Activated CD8-positive, alpha-beta memory T cell treated with anti-CD3 and anti-CD28 coated beads, Interleukin-2, amount 50 U/mL, for 48 hours (primary cell): Measurements from ENCODE around the gene ADORA2B.
"Not testable (repeated sequence)": the region's sequence is repeated elsewhere in the genome, so short reads cannot be mapped to it uniquely, and the experiment has no call there.

ENCODE experiments used
- DNase-seq: peaks from one replicate; pipeline ENCODE4 v3.0.0-alpha.2; 2020

The ADORA2B gene

DNA sequence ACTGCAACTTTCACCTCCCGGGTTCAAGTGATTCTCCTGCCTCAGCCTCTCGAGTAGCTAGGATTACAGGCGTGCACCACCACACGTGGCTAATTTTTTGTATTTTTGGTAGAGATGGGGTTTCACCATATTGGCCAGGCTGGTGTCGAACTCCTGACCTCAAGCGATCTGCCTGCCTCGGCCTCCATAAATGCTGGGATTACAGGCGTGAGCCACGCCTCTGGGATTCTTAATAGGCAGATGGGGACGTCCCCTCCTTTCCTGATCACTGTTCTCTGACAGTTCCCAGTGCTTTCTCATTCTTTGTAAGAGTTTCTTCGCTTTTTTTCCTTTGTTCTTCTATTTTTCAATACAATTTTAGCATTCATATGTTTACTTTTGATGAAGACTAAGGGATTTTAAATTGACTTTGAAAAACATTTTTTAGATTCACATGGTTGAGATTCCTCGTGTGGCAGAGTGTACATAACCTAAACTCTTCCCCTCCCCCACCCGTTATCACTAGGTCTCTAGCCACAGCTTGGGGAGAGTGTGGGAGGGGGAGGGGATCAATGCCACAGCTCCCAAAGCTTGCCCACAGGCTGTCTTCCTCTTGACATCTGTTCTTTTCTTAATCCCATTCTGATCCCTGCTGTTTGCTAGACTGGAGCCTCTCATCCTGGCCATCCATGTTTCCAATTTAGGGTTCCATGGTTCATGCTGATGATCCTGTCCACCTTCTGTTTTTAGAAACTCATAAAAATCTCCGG is 11.0 kb downstream of the ADORA2B start:
- no peak for DNase-seq

DNA sequence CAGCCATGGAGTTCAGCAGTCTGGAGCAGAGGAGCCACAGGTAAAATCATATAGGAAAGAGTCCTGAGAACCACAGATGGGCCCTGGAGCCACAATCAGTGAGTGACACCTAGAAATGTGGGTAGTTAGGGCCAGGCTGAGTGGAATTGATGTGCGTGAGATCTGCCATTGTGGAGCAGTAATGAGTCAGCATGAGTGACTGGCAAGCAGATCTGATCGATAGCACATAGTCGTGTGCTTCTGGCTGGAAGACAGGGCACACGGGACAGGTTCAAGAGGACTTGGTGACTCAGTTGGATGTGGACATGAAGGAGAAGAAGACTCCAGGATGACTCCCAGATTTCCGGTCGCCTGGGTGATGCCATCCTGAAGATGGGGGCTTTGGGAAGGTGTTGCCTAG is 12.3 kb downstream of the ADORA2B start:
- DNase-seq, result peak; percentile 64

DNA sequence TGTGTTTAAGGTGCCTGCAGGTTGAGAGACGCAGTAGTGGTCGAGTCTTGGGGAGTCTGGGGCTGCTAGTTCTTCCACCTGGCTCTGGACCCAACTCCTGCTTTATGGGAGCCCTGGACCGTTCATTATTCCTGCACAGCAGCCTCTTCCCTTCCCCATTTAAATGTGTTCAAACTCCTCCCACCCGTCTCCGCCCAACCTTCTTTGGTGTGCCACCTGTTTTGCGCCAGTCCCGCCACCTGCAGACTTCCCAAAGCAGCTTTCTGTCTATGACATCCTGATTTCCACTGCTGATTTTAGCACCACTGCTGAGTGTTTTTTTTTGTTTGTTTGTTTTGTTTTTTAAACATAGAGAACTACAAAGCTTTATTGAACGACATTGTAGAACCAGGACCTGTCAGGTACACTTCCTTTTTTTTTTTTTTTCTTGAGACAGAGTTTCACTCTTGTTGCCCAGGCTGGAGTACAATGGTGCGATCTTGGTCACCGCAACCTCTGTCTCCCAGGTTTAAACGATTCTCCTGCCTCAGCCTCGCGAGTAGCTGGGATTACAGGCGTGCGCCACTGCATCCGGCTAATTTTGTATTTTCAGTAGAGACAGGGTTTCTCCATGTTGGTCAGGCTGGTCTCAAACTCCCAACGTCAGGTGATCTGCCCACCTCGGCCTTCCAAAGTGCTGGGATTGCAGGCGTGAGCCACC is 12.8 kb downstream of the ADORA2B start:
- DNase-seq, result no peak

DNA sequence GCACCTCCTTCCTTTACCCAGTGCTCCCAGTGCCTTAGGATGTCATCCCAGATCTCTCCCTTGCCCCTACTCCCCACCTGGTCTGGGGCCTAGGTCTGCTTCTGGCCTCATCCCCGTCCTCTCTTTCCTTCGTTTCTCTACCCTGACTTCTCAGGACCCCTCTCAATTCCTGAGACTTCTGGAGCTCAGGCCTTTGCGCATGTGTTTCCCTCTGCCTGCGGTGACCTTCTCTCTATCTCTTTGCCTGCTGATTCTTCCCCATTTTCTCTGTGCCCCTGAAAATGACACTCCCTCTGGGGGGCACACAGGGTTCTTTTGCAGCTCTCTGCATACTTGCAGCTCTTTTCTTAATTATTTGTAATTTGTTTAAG is 13.5 kb downstream of the ADORA2B start:
- DNase-seq, result no peak

DNA sequence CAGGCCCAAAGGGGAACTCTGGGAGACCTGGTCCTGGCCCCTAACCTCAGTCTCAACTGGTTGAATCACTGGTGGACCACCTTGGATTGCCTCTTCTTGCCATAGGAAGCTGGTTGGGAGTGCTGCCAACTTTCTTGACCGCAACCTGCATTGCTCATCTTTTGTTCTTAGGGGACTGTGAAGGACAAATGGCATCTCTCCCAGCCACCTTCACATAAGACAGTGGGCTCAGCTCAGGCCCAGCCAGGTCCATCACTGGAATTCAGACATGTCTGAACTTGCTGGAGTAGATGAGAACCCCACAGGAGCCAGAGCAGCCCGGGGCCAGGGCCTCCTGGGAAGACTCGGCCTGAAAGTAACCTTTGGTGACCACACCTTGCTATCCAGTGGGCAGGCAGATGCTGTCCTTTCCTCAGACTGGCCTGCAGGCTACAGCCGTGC is 18.8 kb downstream of the ADORA2B start:
- no peak for DNase-seq

DNA sequence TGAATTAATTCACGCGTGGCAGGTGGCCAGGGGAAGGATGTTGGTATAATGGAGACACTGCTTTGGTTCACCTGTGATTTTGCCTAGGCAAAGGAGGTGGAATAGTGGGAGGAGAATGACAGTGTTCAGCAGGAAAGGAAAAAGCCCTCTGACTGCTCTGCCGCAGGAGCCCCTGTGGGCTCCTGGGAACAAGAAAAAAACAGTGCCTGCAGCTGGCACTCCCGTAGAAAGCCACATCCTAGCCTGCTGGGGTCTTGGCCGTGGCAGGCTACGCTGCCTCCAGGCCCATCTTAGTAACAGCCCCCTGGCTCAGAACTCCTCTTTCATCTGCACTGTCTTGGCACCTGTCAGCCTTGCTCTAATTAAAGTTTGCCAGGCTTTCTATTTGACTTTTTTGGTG is 20.6 kb downstream of the ADORA2B start:
- DNase-seq, result no peak

DNA sequence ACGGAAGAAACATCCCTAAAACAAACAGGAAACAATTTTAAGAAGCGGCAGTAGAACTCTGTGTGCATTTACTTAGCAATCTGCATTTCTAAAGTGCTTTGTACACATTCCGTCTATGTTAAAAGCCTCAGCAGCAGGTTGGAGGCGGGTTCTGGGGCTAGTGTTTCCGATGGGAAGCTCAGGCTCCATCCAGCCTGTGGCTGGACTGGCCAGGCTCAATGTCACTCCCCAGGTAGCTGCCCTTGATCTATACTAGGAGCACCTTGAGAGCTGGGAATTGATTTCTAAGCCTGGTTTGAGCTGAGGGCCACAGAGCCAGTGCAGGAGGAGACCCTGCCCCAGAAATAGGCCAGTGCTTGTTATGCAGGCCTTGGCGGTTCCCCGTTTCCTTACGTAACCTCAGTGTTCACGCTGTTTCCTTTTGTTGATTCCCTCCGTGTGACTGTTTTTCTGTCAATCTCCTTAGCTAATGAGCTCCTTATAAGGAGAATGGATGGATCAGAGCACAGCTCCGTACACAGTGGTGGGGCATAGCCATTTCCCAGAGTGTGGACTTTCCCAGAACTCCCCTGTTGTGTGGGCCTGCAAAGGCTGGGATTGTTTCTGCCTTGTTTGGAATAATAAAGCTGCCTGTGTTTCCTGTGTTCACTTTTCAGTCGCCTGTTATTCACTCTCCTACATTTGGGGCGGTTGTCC is 21.4 kb downstream of the ADORA2B start:
- no peak for DNase-seq

DNA sequence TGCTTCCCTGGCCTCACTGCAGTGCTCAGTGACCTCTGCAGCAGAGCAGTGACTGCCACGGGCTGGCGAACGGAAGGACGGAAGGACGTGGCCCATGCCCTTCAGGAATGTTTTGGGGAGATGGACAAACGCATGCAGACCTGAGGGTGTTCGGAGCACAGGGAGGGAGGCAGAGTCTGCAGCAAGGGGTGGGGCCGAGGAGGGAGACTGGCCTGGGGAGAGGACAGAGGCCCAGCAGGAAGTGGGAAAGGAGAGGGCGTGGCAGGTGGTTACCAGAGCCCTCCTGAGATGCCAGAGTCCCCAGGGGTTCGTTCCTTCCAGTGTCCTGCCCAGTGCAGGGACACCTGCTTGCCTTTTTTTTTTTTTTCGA is 21.9 kb downstream of the ADORA2B start:
- DNase-seq, result no peak

DNA sequence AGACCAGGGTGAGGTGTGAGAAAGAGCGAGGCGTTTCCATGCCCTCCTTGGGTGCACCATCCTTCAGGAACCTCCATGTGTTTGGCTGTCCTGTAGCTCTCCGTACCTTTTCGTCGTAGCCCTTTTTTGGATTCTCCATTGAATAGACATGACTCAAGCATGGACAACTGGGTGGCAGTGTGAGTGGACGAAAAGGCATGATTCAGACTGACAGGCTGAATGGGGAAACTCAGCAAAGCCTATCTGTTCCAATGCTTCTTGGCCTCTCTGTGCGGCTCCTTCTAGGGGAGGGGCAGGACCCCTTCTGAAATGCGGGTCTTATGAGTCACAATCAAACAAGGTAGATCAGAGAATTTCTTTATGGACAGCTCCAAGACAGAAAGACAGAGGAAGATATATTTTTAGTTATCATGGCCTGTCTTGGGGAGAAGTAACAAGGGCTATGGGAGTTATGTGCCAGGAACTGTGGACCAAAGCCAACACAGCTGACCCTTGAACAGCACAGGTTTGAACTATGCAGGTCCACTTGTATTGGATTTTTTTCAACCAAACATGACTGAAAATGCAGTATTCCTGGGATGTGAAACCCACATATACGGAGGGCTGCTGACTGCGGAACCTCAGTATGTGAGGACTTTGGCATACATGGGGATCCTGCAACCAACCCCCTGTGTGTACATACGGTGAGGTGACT is 22.9 kb downstream of the ADORA2B start:
- no peak for DNase-seq

DNA sequence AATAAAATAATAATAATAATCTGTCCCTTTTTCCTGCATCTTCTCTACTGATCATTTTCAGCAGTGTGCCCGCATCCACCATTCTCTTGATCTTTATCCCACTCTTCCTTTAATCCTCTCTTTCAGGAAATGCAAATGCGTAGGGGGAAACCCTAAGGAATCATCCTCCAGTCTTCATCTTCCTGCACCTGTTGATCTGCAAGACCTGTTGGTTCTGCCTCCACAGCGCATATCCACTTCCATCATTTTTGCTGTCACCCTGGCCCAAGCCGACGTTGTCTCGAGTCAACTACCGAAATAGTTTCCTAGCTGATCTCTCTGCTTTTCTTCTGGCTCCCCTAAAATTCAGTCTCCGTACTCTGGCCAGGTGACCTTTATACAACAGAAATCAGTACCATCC is 24.5 kb downstream of the ADORA2B start:
- no peak for DNase-seq

DNA sequence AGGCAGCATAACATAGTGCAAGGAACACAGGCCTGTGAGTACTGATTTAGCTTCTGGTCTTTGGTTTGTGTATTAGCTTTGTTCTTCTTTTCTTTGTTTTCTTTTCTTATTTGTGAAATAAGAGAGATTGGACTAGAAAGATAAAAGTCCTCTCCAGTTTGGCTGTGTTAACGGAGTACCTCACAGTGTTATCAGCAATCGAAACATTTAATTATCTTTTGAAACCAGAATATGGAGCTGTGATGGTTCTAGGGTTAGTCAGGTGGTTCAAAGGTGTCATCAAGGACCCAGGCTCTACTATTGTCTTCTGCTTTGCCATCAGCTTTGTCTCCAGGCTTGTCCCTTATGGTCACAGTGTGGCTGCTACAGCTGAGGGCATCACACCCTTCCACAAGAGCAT is 25.6 kb downstream of the ADORA2B start:
- no peak for DNase-seq

DNA sequence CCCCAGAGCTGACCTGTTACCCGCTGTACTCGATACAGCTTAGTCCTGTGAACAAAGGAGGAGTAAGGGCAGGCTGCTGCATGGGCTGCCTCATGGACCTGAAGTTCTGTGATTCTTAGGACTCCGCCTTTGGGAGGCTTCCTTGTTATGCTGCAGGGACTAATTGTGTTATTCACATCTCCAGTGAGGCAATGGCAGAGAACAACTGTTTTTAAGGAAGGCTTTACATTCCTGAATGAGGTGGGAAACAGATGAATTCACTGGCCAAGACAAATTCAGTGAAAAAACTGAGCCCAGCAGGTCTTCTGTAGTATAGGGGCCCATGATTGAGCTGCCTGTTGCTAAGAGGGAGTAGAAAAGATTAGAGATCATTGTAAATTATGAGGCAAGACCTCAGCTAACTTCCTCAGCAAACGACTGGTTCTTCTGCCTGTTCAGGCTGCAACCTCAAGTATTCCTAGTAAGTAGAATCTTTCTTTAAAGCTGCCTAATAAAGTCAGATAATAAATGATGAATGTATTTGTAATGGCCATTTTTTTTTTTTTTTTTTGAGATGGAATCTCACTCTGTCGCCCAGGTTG is 26.3 kb downstream of the ADORA2B start:
- DNase-seq, result no peak

DNA sequence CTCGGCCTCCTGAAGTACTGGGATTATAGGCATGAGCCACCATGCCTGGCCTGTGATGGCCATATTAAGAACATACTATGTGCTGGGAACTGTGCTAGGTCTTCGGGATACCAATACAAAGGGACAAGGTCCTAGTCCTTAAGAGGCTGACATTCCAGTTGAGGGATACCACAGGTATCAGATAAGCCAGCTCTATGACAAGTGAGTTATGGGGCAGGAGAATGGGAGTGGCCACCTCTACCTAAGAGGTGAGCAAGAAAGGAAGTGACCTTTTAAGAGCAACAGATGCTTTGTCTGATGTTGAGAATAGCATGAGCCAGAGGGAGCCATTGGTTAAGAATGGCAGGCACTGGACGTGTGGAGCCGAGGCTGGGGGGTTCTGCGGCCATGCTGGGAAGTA is 27.0 kb downstream of the ADORA2B start:
- DNase-seq, result no peak

DNA sequence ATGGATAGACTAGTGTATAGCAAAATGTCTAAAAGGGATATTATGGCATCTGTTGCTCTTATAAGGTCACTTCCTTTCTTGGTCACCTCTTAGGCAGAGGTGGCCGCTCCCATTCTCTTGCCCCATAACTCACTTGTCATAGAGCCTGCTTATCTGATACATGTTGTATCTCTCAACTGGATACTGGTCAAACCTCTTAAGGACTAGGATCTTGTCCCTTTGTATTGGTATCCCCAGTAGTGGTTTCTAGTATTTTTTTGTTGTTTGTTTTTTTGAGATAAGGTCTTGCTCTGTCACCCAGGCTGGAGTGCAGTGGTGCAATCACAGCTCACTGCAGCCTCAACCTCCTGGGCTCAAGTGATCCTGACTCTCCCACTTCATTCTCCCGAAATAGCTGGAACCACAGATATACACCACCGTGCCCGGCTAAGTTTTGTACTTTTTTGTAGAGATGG is 27.6 kb downstream of the ADORA2B start:
- no peak for DNase-seq

DNA sequence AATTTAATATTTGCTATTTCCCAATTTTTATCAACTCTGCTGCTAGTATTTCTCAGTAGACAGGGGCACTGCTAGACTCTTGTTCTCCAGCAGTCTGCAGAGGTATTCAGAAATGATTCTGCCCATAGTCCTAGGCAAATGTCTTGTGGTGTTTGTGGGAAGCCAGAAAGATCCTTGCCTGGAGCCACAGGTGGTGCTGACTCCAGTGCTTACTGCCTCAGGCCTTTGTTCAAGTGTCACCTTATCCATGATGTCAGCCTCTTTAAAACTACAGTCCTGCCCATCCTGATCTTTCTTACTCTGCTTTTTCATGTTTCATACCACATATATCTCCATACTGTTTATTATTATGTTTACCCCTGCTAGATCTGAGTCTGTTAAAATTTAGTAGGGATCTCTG is 28.1 kb downstream of the ADORA2B start:
- DNase-seq, result no peak

DNA sequence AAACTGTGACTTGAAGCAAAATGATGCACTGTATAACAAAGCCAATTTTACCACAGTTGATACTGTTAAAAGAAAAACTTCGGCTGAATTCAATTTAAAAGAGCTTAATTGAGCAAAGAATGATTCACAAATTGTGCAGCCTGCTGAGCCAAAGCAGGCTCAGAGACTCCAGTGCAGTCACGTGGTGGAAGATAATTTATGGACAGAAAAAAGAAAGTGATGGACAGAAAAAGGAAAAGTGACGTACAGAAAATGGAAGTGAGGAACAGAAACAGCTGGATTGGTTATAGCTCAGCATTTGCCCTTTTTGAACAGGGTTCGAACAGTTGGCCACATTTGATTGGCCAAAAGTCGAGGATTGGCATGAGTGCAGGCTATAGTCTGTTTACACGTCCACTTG is 28.9 kb downstream of the ADORA2B start:
- no peak for DNase-seq

DNA sequence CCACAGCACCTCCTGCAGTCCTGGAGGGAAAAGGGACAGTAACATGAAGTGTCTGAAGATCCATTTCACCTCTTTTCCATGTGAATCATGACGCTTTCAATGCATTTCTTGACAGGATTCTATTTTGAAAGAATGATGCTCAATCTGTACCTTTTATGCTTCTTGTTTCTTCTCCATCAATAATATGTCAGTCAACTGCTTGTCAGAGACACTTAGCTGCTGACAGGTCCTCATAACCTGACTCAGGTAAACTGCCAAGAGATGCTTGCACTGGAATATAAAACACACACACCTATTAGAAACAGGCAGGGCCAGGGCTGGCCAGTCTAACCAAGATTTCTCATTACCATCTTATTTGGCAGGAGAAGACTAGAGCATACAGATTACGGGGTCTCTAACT is 33.0 kb downstream of the ADORA2B start:
- DNase-seq, result no peak

DNA sequence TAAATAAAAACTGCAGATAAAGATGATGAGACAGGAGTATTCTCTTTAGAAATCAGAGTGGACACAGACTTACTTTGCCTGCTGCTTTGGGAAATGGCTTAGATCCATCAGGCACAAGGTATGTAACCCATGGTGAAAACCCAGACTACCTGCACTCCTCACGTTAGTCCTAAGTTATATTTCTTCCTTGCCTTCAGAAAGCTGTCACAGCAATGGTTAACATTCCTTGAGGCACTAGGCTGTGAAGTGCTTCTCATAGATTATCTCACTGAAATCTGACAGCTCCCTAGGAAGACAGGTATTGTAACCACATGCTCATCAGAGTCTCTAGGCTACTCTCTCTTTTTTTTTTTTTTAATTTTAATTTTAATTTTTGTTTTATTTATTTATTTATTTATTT is 33.7 kb downstream of the ADORA2B start:
- no peak for DNase-seq

DNA sequence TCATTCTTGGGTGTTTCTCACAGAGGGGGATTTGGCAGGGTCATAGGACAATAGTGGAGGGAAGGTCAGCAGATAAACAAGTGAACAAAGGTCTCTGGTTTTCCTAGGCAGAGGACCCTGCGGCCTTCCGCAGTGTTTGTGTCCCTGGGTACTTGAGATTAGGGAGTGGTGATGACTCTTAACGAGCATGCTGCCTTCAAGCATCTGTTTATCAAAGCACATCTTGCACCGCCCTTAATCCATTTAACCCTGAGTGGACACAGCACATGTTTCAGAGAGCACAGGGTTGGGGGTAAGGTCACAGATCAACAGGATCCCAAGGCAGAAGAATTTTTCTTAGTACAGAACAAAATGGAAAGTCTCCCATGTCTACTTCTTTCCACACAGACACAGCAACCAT is 34.1 kb downstream of the ADORA2B start:
- DNase-seq, result not testable (repeated sequence)

DNA sequence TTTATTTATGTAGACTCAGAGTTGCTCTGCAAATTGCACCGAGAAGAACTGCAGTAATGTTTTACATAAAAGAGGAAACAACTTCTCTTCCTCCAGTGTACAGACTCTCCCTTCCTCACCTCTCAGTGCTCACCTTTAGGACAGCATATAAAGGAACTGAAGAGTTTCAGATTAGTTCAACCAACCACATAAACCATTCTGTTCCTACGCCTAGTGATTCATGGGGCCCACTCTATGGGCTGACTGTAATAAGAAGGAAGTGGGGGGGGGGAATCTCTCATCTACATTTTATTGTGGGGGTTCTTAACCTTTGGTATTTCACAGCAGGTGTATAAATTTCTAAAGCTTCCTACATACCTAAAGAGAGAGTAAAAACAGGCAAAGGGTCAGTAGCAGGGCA is 36.3 kb downstream of the ADORA2B start:
- DNase-seq, result no peak

DNA sequence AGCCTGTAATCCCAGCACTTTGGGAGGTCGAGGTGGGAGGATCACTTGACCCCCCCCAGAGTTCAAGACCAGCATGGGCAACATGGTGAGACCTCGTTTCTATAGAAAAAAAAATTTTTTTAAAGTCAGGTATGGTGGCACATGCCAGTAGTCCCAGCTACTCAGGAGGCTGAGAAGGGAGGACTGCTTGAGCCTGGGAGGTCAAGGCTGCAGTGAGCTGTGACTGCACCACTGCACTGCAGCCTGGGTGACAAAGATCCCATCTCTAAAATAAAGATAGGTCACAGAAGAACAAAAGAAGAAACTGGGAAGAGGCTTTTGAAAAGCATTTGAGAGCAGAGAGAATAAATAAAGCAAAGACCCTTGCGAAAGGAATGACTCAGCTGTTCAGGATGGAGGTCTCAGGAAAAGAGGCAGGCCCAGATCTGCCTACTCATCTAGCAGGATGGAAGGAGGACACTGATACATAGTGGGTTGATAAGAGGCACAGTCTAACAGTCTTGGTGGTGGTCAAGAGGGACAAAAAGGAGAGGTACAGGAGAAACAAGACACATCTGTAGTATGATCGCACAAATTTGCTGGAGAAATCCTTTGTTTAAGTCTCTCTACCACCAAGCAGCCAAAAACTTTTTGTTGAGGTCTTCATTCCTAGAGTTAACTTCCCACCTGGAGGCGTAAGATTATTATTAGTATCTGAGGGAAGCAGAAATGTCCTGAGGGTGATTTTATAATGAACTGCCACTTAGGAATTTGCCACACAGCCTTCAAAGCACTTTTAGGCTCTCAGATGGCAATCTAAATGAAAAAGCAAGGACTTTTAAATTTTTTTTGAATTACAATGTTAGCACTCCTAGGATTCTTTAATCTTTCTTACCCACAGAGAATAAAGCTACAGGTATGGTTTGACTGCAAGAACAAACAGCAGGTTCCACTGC is 37.0 kb downstream of the ADORA2B start:
- DNase-seq, result no peak

DNA sequence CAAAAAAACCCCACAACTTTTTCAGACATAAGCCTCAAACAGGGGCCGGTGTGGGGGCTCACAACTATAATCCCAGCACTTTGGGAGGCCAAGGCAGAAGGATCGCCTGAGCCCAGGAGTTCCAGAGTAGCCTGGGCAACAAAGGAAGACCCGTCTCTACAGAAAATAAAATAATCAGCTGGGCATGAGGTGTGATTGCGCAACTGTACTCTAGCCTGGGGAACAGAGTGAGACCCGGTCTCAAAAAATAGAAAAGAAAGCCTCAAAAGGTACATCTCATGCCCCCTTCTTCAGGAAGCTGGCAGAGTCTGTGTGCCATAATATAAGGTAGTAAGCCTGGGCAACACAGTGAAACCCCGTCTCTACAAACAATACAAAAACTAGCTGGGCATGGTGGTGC is 51.4 kb downstream of the ADORA2B start:
- no peak for DNase-seq
